SK-N-SH (cell line): ENCODE results near the gene CREBL2.

ENCODE experiments used
- CTCF ChIP-seq: fragments of 200-600 bp; sonication (generic); IDR thresholded peaks from 2 replicates; pipeline ENCODE4 v1.6.1; 2017; ENCODE audit warnings: antibody characterized with exemption, mild to moderate bottlenecking, moderate library complexity
- EP300 ChIP-seq, 2 experiments: IDR thresholded peaks; 2 replicates each; pipeline versions ENCODE4 v1.4.0 to v1.6.1; 2012; ENCODE audit warnings: borderline replicate concordance in 1 of 2, low read depth in 1 of 2, low read length in 1 of 2
- EZH2phosphoT487 ChIP-seq: fragments of 200-600 bp; sonication (generic); IDR thresholded peaks from 2 replicates; pipeline ENCODE4 v1.6.1; 2017; ENCODE audit warnings: low read depth, mixed run types, mild to moderate bottlenecking, antibody characterized with exemption, moderate library complexity, borderline replicate concordance
- GABPA ChIP-seq: IDR thresholded peaks from 2 replicates; pipeline ENCODE4 v1.4.0; 2012; ENCODE audit warnings: low read depth, mild to moderate bottlenecking
- IRF3 ChIP-seq: fragments of 150-350 bp; IDR thresholded peaks from 2 replicates; pipeline ENCODE4 v1.6.1; 2016; ENCODE audit warnings: mild to moderate bottlenecking, low read depth, low read length
- POLR2AphosphoS5 ChIP-seq: IDR thresholded peaks from 2 replicates; pipeline ENCODE4 v1.6.1; 2012; ENCODE audit warnings: low read depth, low read length
- RAD21 ChIP-seq: IDR thresholded peaks from 2 replicates; pipeline ENCODE4 v1.6.1; 2012; ENCODE audit warnings: mild to moderate bottlenecking, low read length
- RCOR1 ChIP-seq: fragments of 150-350 bp; IDR thresholded peaks from 2 replicates; pipeline ENCODE4 v1.6.1; 2017; ENCODE audit warnings: antibody characterized with exemption, low read length
- REST ChIP-seq: IDR thresholded peaks from 2 replicates; pipeline ENCODE4 v1.6.1; 2012; ENCODE audit warnings: mild to moderate bottlenecking, low read depth, low read length, moderate library complexity
- RFX5 ChIP-seq: IDR thresholded peaks from 2 replicates; pipeline ENCODE4 v1.6.1; 2012; ENCODE audit warnings: mild to moderate bottlenecking, improper control_type of control experiment, low read length
- TAF1 ChIP-seq: IDR thresholded peaks from 2 replicates; pipeline ENCODE4 v1.6.1; 2012; ENCODE audit warnings: low read depth, mild to moderate bottlenecking, low read length, moderate library complexity, borderline replicate concordance
- TEAD4 ChIP-seq: IDR thresholded peaks from 2 replicates; pipeline ENCODE4 v1.4.0; 2012; ENCODE audit warnings: mild to moderate bottlenecking, borderline replicate concordance; ENCODE audit not compliant: insufficient read depth
- USF2 ChIP-seq: fragments of 150-350 bp; IDR thresholded peaks from 2 replicates; pipeline ENCODE4 v1.6.1; 2017; ENCODE audit warnings: antibody characterized with exemption, low read length, low read depth, borderline replicate concordance

- TF ChIP-seq GABPA (no peak), REST (no peak), CTCF (no peak), EZH2phosphoT487 (no peak), RAD21 (no peak), IRF3 (no peak), TEAD4 (no peak), EP300 (IDR thresholded peaks at IDR 0.05; ENCODE audit: borderline replicate concordance in 1 of 2, low read depth in 1 of 2, low read length in 1 of 2) (no peak), RCOR1 (no peak), POLR2AphosphoS5 (no peak), TAF1 (no peak), RFX5 (no peak), USF2 (no peak)
These were observed 9.1 kb downstream of the CREBL2 start for GRCh38 chr12:12620730-12621315.
